Measurements from ENCODE around the gene NUFIP1. TPM values are rescaled to one million over a fixed set of nuclear protein-coding genes. Genes with fewer than 3 reads are reported as not detected.
A peak's percentile ranks its signal among the peaks of the same experiment; 100 is the strongest.

Gene NUFIP1
- total and polyA plus RNA-seq, 2 experiments from 2014 or later: 7.7 to 23.9 TPM

GRCh38 chr13:44932171-44932849, 57.0 kb downstream of the NUFIP1 start:
- H4K20me1 ChIP-seq (replicated peaks; ENCODE audit: insufficient read depth): no peaks in the 10 kb centered on the region
- peaks cover 26% of the 10 kb centered on the region for H3K4me1 Mint-ChIP-seq
- no peaks in the 10 kb centered on the region for H3F3A ChIP-seq (replicated peaks; ENCODE audit: low read depth)
- H3K27me3 Mint-ChIP-seq (ENCODE audit: insufficient read depth, low read depth, poor library complexity): peaks cover 4% of the 10 kb centered on the region
- H3K36me3 ChIP-seq (ENCODE audit: insufficient read depth): no peaks in the 10 kb centered on the region
- H3K27ac ChIP-seq (ENCODE audit: low read depth): no peak overlapping the region
- no peak overlapping the region for H3K27ac Mint-ChIP-seq
- no peak for ATAC-seq
- H3K4me3 Mint-ChIP-seq: no peak overlapping the region
- H3K79me2 ChIP-seq (replicated peaks; ENCODE audit: insufficient read depth): no peaks in the 10 kb centered on the region
- DNase-seq (ENCODE audit: low spot score): no peak
- H3K36me3 Mint-ChIP-seq (ENCODE audit: low read depth): peaks cover 6% of the 10 kb centered on the region; the same call in 2 of the 3 replicates
- H3K27me3 ChIP-seq (ENCODE audit: insufficient read depth): no peaks in the 10 kb centered on the region
- H3K4me3 ChIP-seq: no peak overlapping the region
- TF ChIP-seq CTCF (conservative IDR thresholded peaks at IDR 0.05; ENCODE audit: low read depth in 2 of 2) (no peak), ZNF114 (CRISPR knock-in tag; IDR thresholded peaks at IDR 0.05) (no peak), NANOG (IDR thresholded peaks at IDR 0.05; ENCODE audit: borderline replicate concordance) (no peak)
- H3K4me2 ChIP-seq: no peak overlapping the region
- no peak overlapping the region for H2AFZ ChIP-seq
- peaks cover 2% of the 10 kb centered on the region; the same call in 1 of the 2 replicates for H3K4me1 ChIP-seq (ENCODE audit: insufficient read depth)
- no peaks in the 10 kb centered on the region for H3K9me2 ChIP-seq (ENCODE audit: insufficient read depth)
- H3K9me3 Mint-ChIP-seq: peaks cover 6% of the 10 kb centered on the region

GRCh38 chr13:44930963-44931623, 58.2 kb downstream of the NUFIP1 start:
- Mint-ChIP-seq H3K9me3 (no peaks in the 10 kb centered on the region), H3K27me3 (ENCODE audit: insufficient read depth, low read depth, poor library complexity) (peaks cover 4% of the 10 kb centered on the region), H3K4me3 (no peak overlapping the region; the same call in 2 of the 3 replicates), H3K36me3 (ENCODE audit: low read depth) (no peaks in the 10 kb centered on the region), H3K27ac (no peak overlapping the region; the same call in 1 of the 2 replicates), H3K4me1 (peaks cover 32% of the 10 kb centered on the region)
- Histone ChIP-seq H3K27me3 (ENCODE audit: insufficient read depth) (no peaks in the 10 kb centered on the region), H3K4me3 (no peak overlapping the region), H3K27ac (ENCODE audit: low read depth) (peak overlapping the region; percentile 62; the same call in 1 of the 2 replicates), H3F3A (replicated peaks; ENCODE audit: low read depth) (no peaks in the 10 kb centered on the region), H3K36me3 (ENCODE audit: insufficient read depth) (no peaks in the 10 kb centered on the region), H3K4me1 (ENCODE audit: insufficient read depth) (peaks cover 4% of the 10 kb centered on the region; the same call in 1 of the 2 replicates), H3K4me2 (no peak overlapping the region), H3K79me2 (replicated peaks; ENCODE audit: insufficient read depth) (no peaks in the 10 kb centered on the region), H2AFZ (peak overlapping the region; percentile 59; the same call in 1 of the 2 replicates), H3K9me2 (ENCODE audit: insufficient read depth) (no peaks in the 10 kb centered on the region), H4K20me1 (replicated peaks; ENCODE audit: insufficient read depth) (no peaks in the 10 kb centered on the region)
- DNase-seq (ENCODE audit: low spot score) (peak; percentile 50), ATAC-seq (peak; percentile 62)
- no peak for TF ChIP-seq CREB1 (CRISPR knock-in tag; IDR thresholded peaks at IDR 0.05; ENCODE audit: low read depth)
- TF ChIP-seq NANOG (IDR thresholded peaks at IDR 0.05; ENCODE audit: borderline replicate concordance): no peak
- no peak for TF ChIP-seq CTCF (conservative IDR thresholded peaks at IDR 0.05; ENCODE audit: low read depth in 2 of 2)
